ENCODE results near the gene BTBD1. TPM values are rescaled to one million over a fixed set of nuclear protein-coding genes. Genes with fewer than 3 reads are reported as not detected.
"Not testable (repeated sequence)": the region's sequence is repeated elsewhere in the genome, so short reads cannot be mapped to it uniquely, and the experiment has no call there.

Gene BTBD1
- polyA plus RNA-seq, 3 donors = 60.8 to 73.9 (median 62.0) TPM

- DNase-seq (ENCODE audit: extremely low read depth in 1 of 11, low read depth in 9 of 11, low spot score in 4 of 11) = no peak
These were observed 38.4 kb upstream of the BTBD1 start for GRCh38 chr15:83105440-83105839.

DNA sequence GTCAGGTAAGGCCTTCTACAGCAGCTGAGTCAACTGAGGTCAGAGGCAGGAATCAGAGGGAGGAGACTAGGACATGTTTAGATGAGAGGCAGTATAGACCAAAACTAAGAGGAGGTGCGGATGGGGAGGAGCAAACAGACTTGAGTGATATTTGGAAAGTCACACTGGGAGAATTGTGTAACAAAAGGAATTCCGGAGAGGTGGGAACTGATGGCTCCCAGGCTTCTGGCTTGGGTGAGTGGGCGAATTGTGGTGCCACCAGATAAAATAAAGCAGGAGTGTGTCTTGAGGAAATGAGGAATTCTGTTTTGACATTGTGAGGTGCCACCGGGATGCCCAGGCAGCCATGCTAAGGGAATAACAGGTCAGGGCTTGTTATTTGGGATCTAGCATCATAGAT lies 37.1 kb upstream of the BTBD1 start:
- DNase-seq (ENCODE audit: extremely low read depth in 1 of 11, low read depth in 9 of 11, low spot score in 4 of 11) = no peak

DNA sequence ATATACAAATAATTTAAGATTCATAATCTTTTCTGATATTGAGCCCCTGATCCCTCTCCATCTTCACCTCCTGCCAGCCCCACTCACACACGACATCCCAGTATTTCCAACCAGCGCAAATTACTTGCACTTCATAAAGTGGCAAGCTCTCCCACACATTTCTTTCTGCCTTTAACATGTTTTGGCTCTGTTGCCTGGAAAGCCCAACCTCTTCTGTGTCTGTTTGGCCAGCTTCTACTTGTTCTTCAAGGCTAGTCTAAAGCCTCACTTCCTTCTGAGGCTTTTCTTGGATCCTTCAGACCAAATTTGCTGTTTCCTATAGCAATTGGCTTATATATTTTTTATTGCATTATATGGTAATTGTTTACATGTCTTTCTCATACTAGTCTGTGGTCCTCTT lies 35.3 kb upstream of the BTBD1 start:
- no peak for DNase-seq (ENCODE audit: extremely low read depth in 1 of 11, low read depth in 9 of 11, low spot score in 4 of 11)

GRCh38 chr15:83100097-83100646 lies 33.1 kb upstream of the BTBD1 start:
- DNase-seq (ENCODE audit: extremely low read depth in 1 of 11, low read depth in 9 of 11, low spot score in 4 of 11) = no peak

DNA sequence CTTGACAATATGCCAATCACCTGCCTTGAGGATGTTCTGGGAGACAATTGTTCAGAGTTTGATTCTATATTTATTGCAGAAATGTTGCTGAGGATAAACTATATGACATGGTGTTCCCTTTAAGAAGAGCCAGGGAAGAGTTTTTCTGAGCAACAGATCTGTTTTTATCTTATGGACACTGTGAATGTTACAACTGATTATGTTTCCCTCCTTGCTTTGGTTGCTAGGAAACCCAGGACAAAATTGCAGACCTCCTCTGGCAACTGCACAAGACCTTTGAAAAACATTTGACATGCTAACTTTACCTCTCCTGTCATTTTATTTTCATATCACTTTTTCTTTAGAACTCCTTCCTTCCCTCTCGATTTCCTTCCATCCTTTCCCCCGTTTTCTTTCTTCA lies 32.2 kb upstream of the BTBD1 start:
- DNase-seq (ENCODE audit: extremely low read depth in 1 of 11, low read depth in 9 of 11, low spot score in 4 of 11) = no peak

DNA sequence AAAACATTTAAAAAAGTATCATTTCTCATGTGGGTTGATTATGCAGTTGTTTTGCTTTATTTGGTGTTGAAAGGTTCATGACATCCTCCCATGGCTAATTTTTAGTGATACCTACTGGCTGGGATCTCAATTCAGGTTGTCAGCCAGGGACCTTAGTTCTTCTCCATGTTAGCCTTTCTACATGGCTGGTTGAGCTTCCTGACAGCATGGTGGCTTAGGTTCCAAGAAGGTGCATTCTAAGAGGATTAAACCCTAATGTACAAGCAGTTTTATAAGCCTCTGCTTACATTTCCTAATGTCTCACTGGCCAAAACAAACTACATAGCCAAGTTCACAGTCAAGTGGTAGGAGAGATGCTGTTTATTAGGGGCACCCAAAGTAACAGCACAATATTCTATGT lies 31.0 kb upstream of the BTBD1 start:
- no peak for DNase-seq (ENCODE audit: extremely low read depth in 1 of 11, low read depth in 9 of 11, low spot score in 4 of 11)

- DNase-seq (ENCODE audit: extremely low read depth in 1 of 11, low read depth in 9 of 11, low spot score in 4 of 11) = no peak
These were observed 27.5 kb upstream of the BTBD1 start for GRCh38 chr15:83094583-83094982.

GRCh38 chr15:83092309-83092976 lies 25.4 kb upstream of the BTBD1 start:
- DNase-seq (ENCODE audit: extremely low read depth in 1 of 11, low read depth in 9 of 11, low spot score in 4 of 11) = no peak

DNA sequence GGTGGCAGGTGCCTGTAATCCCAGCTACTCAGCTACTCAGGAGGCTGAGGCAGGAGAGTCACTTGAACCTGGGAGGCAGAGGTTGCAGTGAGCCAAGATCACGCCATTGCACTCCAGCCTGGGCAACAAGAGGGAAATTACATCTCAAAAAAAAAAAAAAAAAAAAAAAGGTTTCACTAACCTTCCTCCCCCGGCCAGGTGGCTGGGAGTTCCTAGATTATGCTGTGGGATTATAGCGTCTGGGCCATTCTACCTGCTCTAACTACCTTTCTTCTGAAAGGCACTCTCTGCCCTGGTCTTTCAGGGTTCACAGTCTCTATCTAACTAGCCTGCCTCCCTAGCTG lies 24.9 kb upstream of the BTBD1 start:
- DNase-seq (ENCODE audit: extremely low read depth in 1 of 11, low read depth in 9 of 11, low spot score in 4 of 11) = not testable (repeated sequence)

DNA sequence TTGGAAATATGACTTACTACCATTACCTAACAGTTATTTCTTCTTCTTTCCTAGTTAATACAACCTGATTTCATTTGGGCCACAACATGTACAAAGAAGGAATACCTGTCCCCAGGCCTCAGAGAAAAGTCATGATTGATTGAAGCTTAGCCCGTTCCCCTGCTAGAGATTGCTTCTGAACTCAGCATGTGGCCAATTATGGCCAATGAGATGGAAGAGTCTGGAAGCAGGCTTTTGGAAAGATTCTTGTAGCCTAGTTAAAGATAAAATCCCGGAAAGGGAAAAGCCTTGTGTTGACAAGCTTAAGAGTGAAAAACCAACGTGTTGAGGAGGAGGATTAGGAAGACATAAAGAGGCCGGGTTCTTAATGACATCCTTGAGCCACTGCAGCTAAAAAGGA lies 23.4 kb upstream of the BTBD1 start:
- DNase-seq (ENCODE audit: extremely low read depth in 1 of 11, low read depth in 9 of 11, low spot score in 4 of 11) = no peak

- DNase-seq (ENCODE audit: extremely low read depth in 1 of 11, low read depth in 9 of 11, low spot score in 4 of 11) = no peak
These were observed 21.8 kb upstream of the BTBD1 start for GRCh38 chr15:83088876-83089275.

DNA sequence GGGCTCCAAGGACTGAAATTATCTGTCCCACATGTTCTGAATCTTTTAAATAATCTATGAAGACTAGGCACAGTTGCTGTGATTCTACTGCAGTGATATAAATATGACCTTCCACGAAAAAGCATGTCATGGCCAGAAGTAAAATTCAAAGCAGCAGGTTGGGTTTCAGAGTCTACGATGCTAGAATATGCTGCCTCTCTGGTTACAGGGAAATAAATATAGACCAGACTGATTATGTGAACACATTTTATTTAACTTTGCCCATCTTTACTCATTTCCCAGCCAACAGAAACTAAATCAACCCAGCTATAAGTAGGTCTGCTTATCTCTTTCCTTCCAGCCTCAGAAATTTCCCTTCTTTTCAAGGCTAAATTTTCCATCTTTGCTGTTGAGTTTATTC lies 20.5 kb upstream of the BTBD1 start:
- no peak for DNase-seq (ENCODE audit: extremely low read depth in 1 of 11, low read depth in 9 of 11, low spot score in 4 of 11)

DNA sequence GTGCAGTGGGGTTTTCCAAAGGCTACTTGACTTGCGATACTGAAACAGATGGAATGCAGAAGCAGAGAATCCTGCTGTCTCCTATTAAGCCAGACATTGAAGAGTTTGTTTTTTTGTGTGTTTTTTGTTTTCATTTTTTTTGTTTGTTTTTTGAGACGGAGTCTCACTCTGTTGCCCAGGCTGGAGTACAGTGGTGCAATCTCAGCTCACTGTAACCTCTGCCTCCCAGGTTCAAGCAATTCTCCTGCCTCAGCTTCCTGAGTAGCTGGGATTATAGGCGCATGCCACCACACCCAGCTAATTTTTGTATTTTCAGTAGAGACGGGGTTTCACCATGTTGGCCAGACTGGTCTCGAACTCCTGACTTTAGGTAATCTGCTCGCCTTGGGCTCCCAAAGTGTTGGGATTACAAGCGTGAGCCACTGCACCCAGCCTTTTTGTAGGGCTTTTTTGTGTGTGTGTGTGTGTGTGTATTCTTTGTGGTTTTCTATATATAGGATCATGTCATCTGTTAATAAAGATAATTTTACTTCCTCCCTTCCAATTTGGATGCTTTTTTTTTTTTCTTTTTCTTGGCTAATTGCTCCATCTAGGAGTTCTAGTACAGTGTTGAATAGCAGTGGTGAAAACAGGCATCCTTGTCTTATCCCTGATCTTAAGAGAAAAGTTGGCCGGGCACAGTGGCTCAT lies 19.0 kb upstream of the BTBD1 start:
- not testable (repeated sequence) for DNase-seq (ENCODE audit: extremely low read depth in 1 of 11, low read depth in 9 of 11, low spot score in 4 of 11)

GRCh38 chr15:83085461-83085860 lies 18.4 kb upstream of the BTBD1 start:
- not testable (repeated sequence) for DNase-seq (ENCODE audit: extremely low read depth in 1 of 11, low read depth in 9 of 11, low spot score in 4 of 11)

GRCh38 chr15:83082730-83083386 lies 15.8 kb upstream of the BTBD1 start:
- no peak for DNase-seq (ENCODE audit: extremely low read depth in 1 of 11, low read depth in 9 of 11, low spot score in 4 of 11)

DNA sequence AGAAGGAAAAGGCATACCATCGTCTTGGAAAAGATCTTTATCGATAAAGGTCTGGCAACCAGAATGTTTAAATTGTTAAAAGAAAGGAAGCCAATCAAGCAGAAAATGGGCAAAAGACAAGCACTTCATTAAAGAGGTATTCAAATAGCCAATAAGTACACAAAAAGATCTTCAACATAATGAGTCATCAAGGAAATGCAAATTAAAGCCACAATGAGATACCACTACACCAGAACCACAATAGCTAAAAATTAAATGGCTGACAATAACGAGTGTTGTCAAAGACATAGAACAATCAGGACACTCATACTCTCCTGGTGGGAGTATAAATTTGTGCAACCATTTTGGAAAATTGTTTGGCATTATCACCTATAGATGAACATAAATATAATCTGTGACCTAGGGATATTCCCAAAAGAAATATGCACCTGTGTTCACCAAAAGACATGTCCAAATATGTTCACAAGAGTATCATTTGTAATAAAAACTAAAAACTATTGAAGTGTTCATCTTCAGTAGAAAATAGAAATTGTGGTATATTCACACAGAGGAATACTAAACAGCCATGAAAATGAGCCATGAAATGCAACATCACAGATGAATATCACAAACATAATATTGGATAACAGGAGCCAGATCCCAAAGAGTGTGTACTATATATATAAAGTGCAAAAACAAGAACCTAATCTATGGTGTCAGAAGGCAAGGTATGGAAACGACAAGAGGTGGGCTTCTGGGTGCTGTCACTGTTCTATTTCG lies 14.4 kb upstream of the BTBD1 start:
- DNase-seq (ENCODE audit: extremely low read depth in 1 of 11, low read depth in 9 of 11, low spot score in 4 of 11) = no peak

GRCh38 chr15:83078712-83079111 lies 11.7 kb upstream of the BTBD1 start:
- no peak for DNase-seq (ENCODE audit: extremely low read depth in 1 of 11, low read depth in 9 of 11, low spot score in 4 of 11)

- DNase-seq (ENCODE audit: extremely low read depth in 1 of 11, low read depth in 9 of 11, low spot score in 4 of 11) = no peak
These were observed 10.6 kb upstream of the BTBD1 start for GRCh38 chr15:83077491-83078230.

DNA sequence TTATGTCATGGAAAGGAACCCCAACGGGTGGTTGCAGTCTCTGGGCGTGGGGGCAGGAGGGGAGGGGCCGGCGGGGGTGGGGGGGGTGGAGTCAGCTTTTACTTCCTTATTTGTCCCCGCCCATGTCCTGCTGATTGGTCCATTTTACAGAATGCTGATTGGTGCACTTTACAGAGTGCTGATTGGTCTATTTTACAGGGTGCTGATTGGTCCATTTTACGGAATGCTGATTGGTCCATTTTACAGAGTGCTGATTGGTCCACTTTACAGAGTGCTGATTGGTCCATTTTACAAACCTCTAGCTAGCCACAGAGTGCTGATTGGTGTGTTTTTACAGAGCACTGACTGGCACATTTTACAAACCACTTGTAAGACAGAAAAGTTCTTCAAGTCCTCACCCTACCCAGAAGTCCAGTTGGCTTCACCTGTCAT lies 2.2 kb upstream of the BTBD1 start:
- not testable (repeated sequence) for DNase-seq (ENCODE audit: extremely low read depth in 1 of 11, low read depth in 9 of 11, low spot score in 4 of 11)

Data from renal cortex interstitium (tissue), 11 donors.